ENCODE data around the gene TECPR1. TPM values are rescaled to one million over a fixed set of nuclear protein-coding genes. Genes with fewer than 3 reads are reported as not detected.

The TECPR1 gene, protein sequence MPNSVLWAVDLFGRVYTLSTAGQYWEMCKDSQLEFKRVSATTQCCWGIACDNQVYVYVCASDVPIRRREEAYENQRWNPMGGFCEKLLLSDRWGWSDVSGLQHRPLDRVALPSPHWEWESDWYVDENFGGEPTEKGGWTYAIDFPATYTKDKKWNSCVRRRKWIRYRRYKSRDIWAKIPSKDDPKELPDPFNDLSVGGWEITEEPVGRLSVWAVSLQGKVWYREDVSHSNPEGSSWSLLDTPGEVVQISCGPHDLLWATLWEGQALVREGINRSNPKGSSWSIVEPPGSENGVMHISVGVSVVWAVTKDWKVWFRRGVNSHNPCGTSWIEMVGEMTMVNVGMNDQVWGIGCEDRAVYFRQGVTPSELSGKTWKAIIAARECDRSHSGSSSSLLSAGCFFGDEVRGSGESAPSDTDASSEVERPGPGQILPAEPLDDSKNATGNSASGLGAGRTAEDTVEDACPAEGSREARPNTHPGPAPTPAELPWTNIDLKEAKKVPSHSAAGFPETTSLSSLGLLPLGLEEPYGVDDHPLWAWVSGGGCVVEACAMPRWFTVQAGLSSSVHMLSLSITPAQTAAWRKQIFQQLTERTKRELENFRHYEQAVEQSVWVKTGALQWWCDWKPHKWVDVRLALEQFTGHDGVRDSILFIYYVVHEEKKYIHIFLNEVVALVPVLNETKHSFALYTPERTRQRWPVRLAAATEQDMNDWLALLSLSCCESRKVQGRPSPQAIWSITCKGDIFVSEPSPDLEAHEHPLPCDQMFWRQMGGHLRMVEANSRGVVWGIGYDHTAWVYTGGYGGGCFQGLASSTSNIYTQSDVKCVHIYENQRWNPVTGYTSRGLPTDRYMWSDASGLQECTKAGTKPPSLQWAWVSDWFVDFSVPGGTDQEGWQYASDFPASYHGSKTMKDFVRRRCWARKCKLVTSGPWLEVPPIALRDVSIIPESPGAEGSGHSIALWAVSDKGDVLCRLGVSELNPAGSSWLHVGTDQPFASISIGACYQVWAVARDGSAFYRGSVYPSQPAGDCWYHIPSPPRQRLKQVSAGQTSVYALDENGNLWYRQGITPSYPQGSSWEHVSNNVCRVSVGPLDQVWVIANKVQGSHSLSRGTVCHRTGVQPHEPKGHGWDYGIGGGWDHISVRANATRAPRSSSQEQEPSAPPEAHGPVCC
- 4.8 to 11.4 TPM (median 9.6 TPM) in 5 replicates for total RNA-seq (2022; extraction: Qiagen RNA extraction)

DNA sequence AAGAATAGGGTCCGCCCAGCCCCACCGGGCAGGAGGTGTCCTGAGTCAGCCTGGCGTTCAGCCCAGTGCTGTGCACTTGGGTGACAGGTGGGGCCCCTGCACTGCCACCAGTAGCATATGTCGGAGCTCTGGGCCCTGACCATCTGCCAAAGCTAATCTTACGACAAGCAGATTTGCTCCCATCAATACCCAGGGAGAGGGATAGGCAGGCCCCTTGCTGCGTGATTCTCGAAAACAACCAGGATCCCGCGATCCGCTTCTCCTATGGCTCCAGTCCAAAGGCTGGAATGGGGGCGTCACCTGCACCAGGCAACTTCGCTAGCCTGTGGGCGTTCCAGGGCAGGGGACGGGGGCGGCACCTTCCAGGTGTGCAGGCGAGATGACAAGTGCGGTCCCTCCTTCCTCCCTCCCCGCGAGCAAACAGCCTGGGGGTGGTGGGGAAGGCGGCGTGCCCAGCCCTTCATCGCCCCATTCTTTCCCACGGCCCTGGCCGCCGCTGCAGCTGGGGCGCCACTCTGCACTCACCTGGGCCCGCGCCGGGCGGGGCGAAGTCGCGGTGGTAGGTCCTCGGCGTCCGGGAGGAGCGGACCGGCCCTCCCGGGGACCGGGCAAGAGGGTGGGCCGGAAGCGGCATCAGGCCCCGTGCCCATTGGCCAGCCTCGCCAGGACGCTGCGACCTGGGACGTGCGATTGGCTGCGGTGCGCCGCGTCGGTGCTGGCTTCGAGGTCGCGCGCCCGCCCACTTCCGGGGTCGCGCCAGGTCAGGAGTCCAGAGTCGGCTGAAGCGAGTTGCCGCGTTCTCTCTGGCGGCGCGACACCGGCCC, at the start of gene TECPR1:
TSS of gene TECPR1 (minus strand) at position 632 of the 824 bp plus-strand sequence. CDS start 6,086 bp downstream, outside the sequence.

DNA sequence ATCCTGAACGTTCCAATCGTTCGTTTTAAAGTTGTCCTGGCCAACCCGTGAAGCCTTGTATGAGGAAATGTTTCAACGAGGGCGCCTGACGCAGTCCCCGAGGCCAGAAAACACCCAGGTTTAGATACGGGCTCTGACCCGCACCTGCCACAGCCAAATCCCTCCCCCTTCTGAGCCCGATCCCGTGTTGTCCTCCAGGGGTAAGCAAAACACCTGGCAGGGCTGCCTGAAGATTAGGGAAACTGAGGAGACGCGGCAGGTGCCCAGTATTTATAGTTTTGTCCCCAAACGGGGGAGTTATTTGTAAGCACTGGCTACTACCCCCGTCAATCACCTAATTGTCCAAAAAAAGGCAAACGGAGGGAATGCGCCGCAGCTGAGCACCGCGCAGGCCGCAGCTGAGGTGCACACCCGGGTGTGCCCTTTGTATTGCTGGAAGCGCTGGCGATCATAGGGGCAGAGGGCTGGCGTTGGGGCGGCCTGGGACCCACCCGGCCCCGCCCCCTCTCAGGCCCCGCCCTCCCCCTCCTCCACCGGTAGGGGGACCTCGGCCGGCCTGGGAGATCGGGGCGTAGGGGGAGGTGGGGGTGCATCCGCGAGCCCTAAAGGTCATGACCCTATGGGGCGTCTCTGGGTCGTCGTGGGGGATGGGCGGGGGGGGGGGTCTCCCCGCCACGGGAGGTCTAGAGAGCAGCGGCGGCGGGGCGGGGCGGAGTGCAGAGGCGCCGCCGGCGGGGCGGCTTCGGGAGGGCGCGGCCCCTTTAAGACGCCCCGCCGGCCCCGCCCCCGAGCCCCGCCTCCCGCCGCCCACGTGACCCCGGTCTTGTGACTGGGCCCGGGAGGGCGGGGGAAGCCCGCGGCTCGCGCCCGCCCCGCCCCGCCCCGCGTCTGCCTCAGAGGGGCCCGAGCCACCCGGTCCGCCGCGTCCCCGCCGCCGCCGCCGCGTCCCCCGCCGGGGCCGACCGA, 29.0 kb upstream of the TECPR1 start, which contains the start of gene BRI3:
TSS of gene BRI3 (plus strand) at position 896 of the 966 bp plus-strand sequence. CDS start 110 bp downstream, outside the sequence.

DNA sequence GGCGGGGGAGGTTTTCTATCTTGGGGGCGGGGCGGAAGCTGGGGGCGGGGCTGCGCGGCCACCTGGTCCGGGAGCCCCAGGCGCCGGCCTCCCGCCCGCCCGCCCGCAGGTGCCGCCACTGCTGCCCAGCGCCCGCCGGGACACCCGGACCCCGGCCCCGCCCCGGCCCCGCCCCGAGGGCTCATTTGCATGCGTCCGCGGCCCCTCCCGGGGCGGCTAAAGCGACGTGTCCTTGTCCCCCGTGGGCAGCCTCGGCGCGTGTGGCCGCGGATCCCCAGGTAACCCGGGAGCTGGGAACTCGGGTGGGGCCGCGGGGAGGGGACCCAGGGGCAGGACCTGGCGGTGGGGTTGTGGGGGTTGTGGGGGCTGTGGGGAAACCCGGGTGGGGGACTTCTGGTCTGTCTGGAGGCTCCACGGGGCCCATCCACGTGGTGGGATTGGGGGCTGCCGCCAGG, 40.8 kb downstream of the TECPR1 start, which contains the start of gene BHLHA15:
TSS of gene BHLHA15 (plus strand) at position 219 of the 455 bp plus-strand sequence. CDS start 871 bp downstream, outside the sequence.

Other genes starting within 250 kb of the TECPR1 start
- gene LMTK2, start 145.4 kb downstream of the TECPR1 start, total RNA-seq (2022; extraction: Qiagen RNA extraction) = 9.2 to 11.6 TPM (median 10.3 TPM) in 5 replicates
- gene BHLHA15, start 40.8 kb downstream of the TECPR1 start, total RNA-seq (2022; extraction: Qiagen RNA extraction) = 0.18 to 0.65 TPM (median 0.40 TPM) in 5 replicates
- 101 to 195 TPM (median 162 TPM) in 5 replicates for gene BRI3, start 29.5 kb upstream of the TECPR1 start, total RNA-seq (2022; extraction: Qiagen RNA extraction)
- gene BAIAP2L1, start 148.9 kb upstream of the TECPR1 start, total RNA-seq (2022; extraction: Qiagen RNA extraction) = 48.0 to 55.5 TPM (median 53.3 TPM) in 5 replicates

Data from A549 treated with CORT108297 at 1 μM for 4 hours (cell line).